G401 (cell line): ENCODE data around the gene NUP205. TPM values are rescaled to one million over a fixed set of nuclear protein-coding genes. Genes with fewer than 3 reads are reported as not detected.
"Not testable (repeated sequence)": the region's sequence is repeated elsewhere in the genome, so short reads cannot be mapped to it uniquely, and the experiment has no call there.

Source experiments
- DNase-seq: peaks from one replicate; pipeline ENCODE4 v3.0.0-alpha.2; 2015; ENCODE audit warnings: low spot score
- in situ Hi-C: cut with HindIII; loops from 2 replicates; pipeline ENCODE4 v1.10.0; 2016; ENCODE audit warnings: low sequenced_read_pairs, mixed read lengths
- total RNA-seq: library from RNA; depleted of rRNA; stranded (reverse); fragments of >200 nt; shearing (Covaris generic); gene quantifications from 2 replicates; pipeline ENCODE4 v1.2.3, GENCODE V29; 2014; rRNA removed

Gene NUP205
- total RNA-seq, 1 experiment from 2014 or later, result 88.3 TPM

DNA sequence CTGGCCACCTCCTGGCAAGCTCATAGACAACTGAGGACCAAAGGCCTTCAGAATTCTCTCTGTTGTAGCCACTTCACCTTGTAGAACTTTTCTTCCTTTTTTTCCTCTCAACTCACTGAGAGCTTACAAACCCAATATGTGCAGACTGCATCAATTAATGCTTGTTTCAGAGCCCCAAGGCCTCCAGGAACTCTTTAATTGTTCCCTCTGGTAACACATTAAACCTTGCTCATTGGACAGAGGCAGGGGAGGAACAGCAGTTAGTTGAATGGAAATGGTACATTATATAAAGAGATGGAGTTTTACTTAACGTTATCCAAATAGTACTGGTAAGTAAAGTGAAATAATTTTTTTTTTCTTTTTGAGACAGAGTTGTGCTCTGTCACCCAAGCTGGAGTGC lies 129.7 kb downstream of the NUP205 start:
- in situ Hi-C loops, result no loop called here
- no peak for DNase-seq

DNA sequence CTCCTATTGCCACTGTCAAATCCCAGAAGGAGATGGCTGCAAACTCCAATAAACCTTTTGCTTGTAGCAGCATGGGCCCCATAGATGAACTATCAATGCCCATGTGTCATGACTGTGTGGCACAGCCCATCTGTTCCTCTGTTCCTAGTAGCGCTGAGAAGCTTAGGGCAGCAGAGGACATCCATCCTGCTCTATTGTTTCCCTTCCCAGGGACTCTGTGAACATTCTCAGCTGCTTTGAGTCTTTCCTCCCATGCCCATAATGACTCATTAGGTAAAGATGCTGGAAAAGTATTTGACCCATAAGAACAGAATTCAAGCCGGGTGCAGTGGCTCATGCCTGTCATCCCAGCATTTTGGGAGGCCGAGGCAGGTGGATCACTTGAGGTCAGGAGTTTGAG lies 132.8 kb downstream of the NUP205 start:
- no peak for DNase-seq
- in situ Hi-C loops, result no loop called here

DNA sequence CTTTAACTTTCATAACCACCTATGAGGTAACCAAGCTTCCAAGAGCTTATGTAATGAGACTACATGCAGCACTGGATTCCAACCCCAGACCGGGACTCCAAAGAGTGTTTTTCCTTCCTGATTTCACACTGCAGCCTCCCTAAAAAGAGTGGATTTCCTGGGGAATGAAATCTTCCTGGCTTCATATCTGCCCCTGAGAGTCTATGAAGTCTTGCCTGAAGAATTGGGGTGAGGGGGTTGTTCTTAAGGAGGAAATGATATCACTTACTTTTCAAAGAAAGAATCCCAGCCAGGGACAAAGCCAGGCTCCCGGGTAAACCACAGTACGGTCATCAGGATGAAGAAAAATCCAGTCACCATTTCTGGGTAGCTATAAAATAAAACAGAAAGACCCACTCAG lies 134.3 kb downstream of the NUP205 start:
- in situ Hi-C loops, result no loop called here
- no peak for DNase-seq

DNA sequence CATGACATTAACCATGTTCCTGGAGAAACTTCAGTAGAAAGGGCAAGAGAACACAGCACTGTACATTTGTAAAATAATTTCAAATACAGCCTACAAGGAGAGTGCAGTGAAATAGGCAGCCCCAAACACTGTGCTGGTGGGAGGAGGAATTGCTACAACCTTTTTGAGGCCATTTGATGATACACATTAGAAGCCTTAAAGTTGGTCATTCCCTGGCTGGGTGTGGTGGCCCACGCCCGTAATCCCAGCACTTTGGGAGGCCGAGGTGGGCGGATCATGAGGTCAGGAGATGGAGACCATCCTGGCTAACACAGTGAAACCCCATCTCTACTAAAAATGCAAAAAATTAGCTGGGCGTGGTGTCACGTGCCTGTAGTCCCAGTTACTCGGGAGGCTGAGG lies 134.9 kb downstream of the NUP205 start:
- DNase-seq, result not testable (repeated sequence)

DNA sequence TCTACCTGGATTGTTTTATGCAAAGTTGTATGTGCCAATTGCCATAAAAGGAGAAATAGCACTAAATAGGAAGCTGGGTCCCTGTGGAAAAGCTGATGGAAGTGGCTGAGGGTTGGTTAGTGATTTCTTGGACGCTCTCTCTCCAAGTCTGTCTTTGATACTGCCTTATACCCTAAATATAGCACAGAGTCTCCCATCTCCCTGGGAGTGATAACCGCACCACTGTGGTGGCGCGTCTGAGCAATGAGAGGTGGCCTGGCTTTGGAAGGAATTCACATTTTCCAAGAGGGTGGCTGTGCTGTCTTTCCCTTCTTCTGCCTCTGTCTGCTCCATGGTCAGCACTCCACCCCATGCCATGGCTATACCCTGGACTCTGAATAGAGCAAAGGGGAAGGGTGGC lies 135.8 kb downstream of the NUP205 start:
- no peak for DNase-seq
- in situ Hi-C loops, result no loop called here

More for the DNA sequence above, 134.9 kb downstream of the NUP205 start:
- in situ Hi-C loops, result not testable (repeated sequence)

DNA sequence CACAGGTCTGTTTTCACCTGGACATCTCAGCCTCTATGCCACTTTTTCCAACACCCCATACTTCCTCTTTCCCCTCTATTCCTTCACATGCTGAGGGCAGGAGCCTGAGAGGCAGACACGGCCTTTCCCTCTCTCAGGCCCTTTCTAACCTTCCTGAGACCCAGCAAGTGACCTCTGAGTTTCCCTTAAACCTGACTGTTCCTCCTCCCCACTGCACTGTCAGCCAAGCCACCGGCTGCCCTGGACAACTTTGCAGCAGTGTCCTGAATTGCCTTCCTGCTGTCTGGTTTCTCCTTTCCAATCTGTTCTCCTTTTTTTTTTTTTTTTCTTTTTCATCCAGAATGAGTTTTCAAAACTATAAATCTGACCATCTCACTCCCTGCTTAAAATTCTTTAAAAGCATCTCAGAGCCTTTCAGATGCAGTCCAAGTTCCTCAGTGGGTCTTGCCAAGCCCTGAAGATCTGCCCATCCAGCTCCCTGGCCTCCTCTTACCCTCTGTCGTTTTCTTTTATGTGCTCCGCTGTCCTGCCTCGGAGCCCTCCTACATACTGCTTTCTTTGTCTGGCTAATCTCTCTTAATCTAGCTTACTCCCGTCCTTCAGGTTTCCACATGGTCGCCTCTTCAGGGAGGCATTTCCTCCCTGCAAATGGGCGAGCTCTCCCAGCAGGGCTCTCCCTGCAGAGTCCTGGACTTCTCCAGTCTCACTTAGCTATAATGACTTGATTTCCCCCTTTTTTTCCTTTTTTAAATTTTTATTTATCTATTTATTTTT lies 139.7 kb downstream of the NUP205 start:
- no peak for DNase-seq
- in situ Hi-C loops, result no loop called here

Other genes with a start within 250 kb of the NUP205 start
- 5.8 and 9.5 TPM in 2 replicates for gene CNOT4, start 47.8 kb upstream of the NUP205 start, total RNA-seq
- 20.1 and 34.1 TPM in 2 replicates for gene STMP1, start 104.6 kb downstream of the NUP205 start, total RNA-seq
- 0.31 and 1.2 TPM in 2 replicates for gene SLC13A4, start 170.3 kb downstream of the NUP205 start, total RNA-seq
- gene FAM180A, start 190.9 kb downstream of the NUP205 start, total RNA-seq, result not detected in 2 replicates